Retinal pigment epithelial cell (primary cell): ENCODE measurements around the gene CEBPA.

Experiments used
- DNase-seq: peaks from one replicate; pipeline ENCODE4 v3.0.0-alpha.2; 2010; ENCODE audit warnings: low read depth
- H3K4me3 ChIP-seq: 2 replicates; pipeline ENCODE4 v1.5.1; 2011; ENCODE audit warnings: mild to moderate bottlenecking, low read length, control low read depth, moderate library complexity
- TF ChIP-seq, protein P1 (sequence below): conservative IDR thresholded peaks from 2 replicates; pipeline ENCODE4 v1.5.1; 2011; ENCODE audit warnings: low read depth, low read length, control low read depth, inconsistent platforms

Gene CEBPA

GRCh38 chr19:33302175-33302973, at the start of gene CEBPA:
Gene CEBPA, minus strand, starts transcription at chr19:33302534. Its CDS starts 120 bp downstream, at chr19:33302414.
- DNase-seq, result peak; percentile 32
- TF ChIP-seq, protein P1, sequence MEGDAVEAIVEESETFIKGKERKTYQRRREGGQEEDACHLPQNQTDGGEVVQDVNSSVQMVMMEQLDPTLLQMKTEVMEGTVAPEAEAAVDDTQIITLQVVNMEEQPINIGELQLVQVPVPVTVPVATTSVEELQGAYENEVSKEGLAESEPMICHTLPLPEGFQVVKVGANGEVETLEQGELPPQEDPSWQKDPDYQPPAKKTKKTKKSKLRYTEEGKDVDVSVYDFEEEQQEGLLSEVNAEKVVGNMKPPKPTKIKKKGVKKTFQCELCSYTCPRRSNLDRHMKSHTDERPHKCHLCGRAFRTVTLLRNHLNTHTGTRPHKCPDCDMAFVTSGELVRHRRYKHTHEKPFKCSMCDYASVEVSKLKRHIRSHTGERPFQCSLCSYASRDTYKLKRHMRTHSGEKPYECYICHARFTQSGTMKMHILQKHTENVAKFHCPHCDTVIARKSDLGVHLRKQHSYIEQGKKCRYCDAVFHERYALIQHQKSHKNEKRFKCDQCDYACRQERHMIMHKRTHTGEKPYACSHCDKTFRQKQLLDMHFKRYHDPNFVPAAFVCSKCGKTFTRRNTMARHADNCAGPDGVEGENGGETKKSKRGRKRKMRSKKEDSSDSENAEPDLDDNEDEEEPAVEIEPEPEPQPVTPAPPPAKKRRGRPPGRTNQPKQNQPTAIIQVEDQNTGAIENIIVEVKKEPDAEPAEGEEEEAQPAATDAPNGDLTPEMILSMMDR, result no peak
- H3K4me3 ChIP-seq, result peak within 1 kb of the TSS; percentile 52

DNA sequence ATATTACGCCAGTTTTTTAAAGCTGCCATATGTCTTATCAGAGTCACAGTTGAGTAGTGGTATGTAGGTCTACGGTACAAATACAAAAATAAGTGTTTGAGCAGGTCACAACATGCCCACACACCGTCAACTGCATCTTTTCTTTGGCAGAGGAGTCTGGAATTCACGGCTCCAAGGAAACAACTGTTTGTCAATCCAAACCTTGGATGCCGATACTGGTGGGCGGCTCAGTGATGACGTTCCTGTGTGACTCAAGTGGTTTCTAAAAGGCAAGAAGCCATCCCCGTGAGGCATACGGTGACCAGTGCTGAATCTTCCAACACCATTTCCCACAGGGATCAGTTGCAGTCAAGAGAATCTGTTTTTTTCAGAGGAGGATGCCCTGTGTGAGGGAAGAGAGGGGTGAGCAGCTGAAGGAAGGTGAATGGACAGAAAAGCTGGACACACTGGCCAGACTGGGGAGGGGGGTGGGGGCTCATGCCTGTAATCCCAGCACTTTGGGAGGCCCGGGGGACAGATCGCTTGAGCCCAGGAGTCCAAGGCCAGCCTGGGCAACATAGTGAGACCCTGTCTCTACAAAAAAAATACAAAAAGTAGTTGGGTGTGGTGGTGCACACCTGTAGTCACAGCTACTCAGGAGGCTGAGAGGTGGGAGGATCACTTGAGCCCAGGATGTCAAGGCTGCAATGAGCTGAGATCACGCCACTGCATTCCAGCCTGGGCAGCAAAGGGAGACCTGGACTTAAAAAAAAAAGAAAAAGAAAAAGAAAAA, 48.4 kb upstream of the CEBPA start:
- no peak for DNase-seq
- H3K4me3 ChIP-seq, result no peak overlapping the region
- TF ChIP-seq, protein P1, result no peak

- TF ChIP-seq, protein P1, result no peak
Observed at GRCh38 chr19:33349319-33350289, 47.3 kb upstream of the CEBPA start.

DNA sequence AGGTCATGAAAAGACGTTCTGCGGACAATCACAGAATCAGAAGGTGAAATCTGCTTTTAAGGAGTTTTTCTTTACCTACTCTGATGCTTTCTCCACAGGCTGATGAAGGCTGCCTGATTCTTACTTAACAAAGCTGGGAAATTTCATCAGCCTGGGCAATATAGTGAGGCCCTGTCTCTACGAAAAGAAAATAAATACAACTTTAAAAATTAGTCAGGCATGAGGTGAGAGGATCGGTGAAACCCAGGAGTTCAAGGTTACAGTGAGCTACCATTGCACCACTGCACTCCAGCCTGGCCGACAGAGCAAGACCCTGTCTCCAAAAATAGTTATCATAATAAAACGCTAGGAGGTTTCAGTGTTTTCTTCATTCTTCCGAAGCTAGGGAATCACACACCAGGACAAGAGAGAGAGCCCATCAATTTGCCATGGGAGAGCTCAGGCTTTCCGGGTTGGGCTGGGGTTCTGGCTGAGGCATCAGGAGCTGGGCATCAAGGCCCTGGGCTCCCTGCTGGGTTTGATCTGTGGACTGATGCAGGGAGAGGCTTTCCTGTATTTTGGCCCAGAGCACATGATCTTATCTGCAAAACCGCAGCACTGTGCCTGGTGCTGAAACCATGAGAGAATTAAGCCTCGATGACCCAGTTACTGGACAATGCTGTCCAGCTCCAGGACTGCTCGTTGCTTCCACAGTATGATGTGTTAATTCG, 46.1 kb upstream of the CEBPA start:
- no peak for DNase-seq
- H3K4me3 ChIP-seq, result no peak overlapping the region
- TF ChIP-seq, protein P1, result no peak

More at GRCh38 chr19:33349319-33350289, 47.3 kb upstream of the CEBPA start:
- DNase-seq, result no peak
- H3K4me3 ChIP-seq, result no peak overlapping the region

GRCh38 chr19:33347300-33347699, 45.0 kb upstream of the CEBPA start:
- no peak for DNase-seq
- no peak overlapping the region for H3K4me3 ChIP-seq
- TF ChIP-seq, protein P1, result no peak

- H3K4me3 ChIP-seq, result no peak overlapping the region
- DNase-seq, result no peak
- TF ChIP-seq, protein P1, result no peak
Observed at GRCh38 chr19:33346665-33347064, 44.3 kb upstream of the CEBPA start.
